MM.1S (cell line): ENCODE data around the gene DPPA5.

ENCODE experiments used
- CTCF ChIP-seq: fragments of 300-600 bp; sonication (generic); IDR thresholded peaks from 2 replicates; pipeline ENCODE4 v1.5.1; 2016; ENCODE audit warnings: antibody characterized with exemption, low read length, mixed read lengths
- EZH2 ChIP-seq: fragments of 300-600 bp; sonication (generic); optimal IDR thresholded peaks from 2 replicates; pipeline ENCODE3; 2017; ENCODE audit warnings: low read depth, mild to moderate bottlenecking, antibody characterized with exemption, low read length, mixed read lengths
- EZH2phosphoT487 ChIP-seq: fragments of 300-600 bp; sonication (generic); IDR thresholded peaks from 2 replicates; pipeline ENCODE4 v1.6.1; 2018; ENCODE audit warnings: antibody characterized with exemption, low read length

- TF ChIP-seq CTCF (no peak), EZH2phosphoT487 (no peak), EZH2 (no peak)
Measured at GRCh38 chr6:73339340-73339739, 14.7 kb downstream of the DPPA5 start.
